ENCODE data around the gene NKX1-1.

- no peak for TF ChIP-seq CTCF (IDR thresholded peaks at IDR 0.05)
- TF ChIP-seq POLR2AphosphoS5 (IDR thresholded peaks at IDR 0.05; ENCODE audit: low read depth, low read length) = no peak
- TF ChIP-seq TCF7L2 (IDR thresholded peaks at IDR 0.05; ENCODE audit: low read depth, low read length) = no peak
- TF ChIP-seq SIN3A (IDR thresholded peaks at IDR 0.05; ENCODE audit: borderline replicate concordance, insufficient read depth, low read depth, low read length) = no peak
- no peak for TF ChIP-seq REST (IDR thresholded peaks at IDR 0.05; ENCODE audit: insufficient read depth in 1 of 2, low read depth in 2 of 2, low read length in 1 of 2)
Measured at GRCh38 chr4:1405254-1405635, 997 bp downstream of the NKX1-1 start.
